Measurements from ENCODE around the gene ATP6V1E1.

Gene ATP6V1E1

DNA sequence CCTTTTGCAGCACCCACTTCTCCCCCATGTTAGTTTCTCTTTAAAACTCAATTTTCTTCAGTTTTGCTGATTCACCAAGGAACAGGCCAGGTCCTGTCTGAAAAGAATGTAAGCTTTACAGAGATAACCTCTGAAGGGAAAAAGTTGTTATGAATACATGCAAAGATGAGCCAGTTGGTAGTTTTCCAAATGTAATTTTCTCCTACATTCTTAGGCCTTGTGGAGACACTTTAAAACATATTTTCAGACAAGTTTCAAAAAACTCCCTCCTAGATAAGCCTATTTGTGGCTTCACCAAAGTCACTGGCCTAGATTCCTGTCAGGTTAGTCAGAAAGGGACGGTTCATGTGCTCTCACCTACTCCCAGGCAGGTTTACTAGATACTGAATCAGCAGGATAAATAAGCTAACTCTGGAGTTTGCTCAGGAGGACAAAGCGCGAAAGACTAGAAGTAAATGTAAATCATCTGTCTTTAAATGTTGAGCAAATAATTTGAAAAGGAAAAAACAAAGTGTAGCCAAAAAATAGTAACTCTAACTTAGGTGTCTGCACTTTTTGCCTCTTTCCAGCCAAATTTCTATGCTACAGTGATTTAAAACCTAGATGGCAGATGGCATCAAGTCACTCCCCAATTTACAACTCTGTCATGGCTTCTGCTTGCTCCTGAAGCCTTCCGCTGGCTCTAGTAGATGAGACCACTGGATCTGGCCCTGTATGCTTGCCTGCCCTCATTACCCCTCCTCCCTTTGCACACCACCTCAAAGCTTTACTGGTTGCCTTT lies 4.9 kb upstream of the ATP6V1E1 start:
- DNase-seq, result no peak

DNA sequence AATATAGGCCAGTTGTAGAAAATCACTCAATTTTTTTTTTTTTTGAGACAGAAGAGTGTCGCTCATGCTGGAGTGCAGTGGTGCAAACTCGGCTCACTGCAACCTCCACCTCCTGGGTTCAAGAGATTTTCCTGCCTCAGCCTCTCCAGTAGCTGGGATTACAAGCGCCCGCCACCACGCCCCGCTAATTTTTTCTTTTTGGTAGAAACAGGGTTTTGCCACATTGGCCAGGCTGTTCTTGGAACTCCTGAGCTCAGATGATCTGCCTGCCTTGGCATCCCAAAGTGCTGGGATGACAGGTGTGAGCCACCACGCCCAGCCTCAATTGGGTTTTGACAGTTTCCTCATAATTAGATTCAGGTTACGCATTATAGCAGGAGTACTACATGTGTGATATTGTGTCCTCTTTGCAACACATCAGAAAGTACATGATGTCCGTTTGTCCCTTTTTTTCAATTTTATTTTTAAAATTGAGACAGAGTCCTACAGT lies 2.6 kb upstream of the ATP6V1E1 start:
- DNase-seq, result no peak

DNA sequence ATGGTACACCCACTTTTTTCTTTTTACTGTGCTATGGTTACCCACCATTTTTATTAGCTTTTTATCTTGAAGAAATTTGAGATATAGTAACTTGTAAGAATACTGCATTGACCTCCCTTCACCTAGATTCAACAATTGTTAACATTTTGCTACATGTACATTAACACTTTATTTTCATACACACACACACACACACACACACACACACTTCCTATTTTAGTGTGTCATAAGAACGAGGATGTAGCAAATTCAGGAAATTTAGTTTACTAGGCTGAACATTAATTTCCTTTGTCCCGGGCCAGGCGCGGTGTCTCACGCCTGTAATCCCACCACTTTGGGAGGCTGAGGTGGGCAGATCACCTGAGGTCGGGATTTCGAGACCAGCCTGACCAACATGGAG lies 1.1 kb upstream of the ATP6V1E1 start:
- DNase-seq, result no peak

DNA sequence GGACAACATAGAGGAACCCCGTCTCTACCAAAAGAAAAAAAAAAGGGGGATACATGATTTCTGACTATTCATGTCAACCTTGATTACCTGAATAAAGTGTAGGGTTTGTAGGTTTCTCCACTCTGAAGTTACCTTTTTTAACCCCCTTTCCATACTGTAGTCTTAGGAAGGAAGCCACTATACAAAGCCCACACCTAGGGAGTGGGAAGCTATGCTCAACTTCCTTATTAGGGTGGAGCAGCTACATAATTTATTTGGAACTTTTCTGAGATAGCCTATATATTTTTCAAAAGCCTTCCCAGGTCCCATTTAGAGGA lies 582 bp upstream of the ATP6V1E1 start:
- no peak for DNase-seq

DNA sequence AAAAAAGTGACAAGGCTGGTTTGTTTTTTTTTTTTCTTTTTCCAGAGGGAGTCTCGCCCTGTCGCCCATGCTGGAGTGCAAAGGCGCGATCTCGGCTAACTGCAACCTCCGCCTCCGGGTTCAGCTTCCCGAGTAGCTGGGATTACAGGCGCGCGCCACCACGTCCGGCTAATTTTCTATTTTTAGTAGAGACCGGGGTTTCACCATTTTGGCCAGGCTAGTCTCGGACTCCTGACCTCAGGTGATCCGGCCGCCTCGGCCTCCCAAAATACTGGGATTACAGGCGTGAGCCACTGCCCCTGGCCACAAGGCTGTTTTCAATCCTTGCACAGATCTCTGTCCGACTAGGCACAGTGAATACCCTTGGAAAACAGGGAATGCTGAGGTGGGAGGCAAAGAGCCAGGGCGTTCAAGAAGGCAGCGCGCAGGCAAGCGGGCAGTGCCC lies 566 bp downstream of the ATP6V1E1 start:
- DNase-seq, result no peak

DNA sequence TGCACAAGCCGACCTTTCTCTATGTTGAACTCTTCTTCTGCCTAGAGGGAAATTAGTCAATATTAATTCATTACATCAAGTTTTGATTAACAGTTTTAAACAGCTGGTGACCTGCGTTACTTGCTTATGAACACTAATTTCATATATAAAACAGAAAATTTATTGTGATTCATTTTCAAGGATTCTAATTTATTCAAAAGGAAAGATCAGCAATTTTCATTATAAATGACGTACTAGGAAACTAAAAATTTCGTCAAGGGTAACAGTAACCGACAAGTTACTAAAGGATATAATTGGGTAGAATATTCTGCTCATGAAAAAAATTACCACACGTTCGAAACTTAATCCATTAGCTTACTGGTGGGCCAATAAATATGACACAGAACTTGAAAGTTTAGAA lies 15.3 kb downstream of the ATP6V1E1 start:
- DNase-seq, result no peak

DNA sequence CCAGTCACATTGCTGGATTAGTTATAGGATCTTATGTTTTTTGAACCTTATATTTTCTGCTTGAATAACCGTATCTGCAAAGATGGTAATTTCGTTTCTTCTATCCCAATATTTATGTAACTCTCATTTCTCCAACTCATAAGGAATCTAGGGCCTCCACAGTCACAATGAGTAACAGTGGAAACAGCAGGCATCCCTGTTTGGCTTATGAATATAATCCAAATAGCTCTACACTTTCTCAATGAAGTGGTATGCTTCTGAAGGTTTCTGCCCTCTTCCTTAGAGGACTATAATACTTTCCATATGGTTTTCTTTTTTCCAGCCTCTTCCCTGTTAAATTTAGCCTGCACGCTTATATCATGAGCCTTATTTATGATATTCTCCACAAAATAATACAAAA lies 16.5 kb downstream of the ATP6V1E1 start:
- DNase-seq, result no peak

DNA sequence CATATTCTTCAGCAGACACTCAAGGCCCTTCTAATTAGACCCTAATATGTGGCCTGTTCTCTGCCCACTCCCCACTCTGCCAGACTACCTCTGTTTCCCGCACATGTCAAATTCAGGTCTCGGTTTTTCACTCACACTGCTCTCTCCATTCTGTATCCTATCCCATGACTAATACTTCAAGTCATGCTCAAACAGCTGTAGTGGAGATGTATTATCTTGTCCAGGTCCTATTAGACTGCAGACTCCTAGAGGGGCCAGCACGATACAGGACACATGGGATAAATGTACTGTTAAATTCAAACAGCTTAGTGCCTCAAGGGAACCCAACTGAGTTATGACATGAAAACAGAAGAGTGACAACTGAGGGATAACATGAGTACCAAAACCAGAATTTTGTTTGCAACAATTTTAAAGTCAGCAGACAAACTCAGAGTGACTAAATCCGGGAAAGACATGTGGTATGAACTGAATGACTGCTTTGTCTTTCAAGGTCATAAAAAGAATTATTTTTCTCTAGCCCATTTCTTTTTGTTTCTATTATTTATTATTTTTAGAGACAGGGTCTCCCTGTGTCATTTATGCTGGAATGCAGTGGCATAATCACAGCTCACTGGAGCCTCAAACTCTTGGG lies 20.5 kb downstream of the ATP6V1E1 start:
- no peak for DNase-seq

DNA sequence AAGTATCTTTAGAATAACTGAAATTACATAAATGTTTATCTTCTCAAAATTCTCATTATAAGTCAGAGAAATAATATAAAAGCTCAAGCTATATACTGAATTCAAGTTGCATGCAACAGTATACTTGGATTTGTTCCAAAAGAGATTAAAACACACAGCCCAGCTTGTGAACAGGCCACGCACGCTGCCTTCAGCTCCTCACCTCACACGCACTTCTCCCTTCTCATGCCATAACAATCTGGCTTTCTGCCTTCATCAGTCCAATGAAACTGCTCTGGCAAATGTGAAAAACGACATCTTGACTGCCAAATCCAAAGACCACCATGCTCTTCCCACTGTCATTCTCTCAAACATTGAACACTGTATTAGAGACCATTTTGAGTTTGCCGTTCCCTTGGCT lies 22.1 kb downstream of the ATP6V1E1 start:
- peak; percentile 6 for DNase-seq

DNA sequence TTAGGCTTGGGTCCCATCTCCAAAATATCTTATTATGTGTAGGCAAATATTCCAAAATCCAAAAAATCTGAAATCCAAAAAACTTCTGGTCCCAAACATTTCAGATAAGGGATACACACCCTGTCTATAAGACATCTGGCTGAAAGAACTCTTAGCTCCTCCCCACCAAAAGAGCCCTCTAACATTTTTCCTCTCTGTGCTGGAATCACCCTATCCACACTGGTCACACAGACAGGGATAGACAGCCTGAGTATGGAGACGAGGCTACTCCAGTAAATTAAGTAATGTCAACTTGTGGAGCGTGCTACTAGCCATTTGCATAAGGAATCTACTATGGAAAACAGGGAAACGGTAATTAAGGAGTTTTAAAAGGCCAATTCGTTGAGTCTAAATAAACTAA lies 24.9 kb downstream of the ATP6V1E1 start:
- no peak for DNase-seq

DNA sequence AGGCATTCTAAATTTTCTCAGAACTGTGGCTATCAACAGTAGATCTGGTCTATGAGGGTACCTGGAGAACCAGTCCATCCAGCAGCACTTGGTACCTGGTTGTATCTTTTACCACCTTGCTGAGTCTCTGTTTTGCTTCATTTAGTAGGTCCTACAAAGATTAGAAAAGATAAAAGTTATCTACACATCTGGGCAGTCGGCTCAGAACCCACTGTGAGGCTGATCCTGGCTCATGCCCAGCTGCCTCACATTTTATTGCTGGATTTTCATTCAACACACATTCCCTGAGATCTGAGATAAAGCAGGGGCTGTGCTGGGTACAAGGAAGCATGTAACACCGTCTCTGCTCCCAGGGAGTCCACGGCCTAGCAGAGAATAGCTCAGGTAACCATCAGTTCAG lies 27.5 kb downstream of the ATP6V1E1 start:
- DNase-seq, result no peak

DNA sequence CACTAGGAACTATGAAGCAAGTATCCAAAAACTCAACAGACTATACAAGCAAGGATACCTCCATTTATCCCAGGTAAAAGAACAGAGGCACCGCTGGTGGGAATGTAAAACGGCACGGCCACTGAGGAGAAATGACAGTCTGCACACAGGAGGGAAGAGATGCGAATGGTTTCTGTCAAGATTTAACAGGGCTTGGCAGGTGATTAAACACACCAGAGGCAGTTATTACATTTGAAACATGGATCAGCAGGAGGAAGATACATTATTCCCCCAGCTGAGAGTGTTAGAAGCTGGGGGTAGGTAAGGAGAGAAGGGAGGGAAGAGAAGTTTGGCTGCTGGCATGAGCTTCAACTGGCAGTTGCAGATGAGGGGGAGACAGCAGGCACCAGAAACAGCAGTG lies 30.2 kb downstream of the ATP6V1E1 start:
- DNase-seq, result no peak

DNA sequence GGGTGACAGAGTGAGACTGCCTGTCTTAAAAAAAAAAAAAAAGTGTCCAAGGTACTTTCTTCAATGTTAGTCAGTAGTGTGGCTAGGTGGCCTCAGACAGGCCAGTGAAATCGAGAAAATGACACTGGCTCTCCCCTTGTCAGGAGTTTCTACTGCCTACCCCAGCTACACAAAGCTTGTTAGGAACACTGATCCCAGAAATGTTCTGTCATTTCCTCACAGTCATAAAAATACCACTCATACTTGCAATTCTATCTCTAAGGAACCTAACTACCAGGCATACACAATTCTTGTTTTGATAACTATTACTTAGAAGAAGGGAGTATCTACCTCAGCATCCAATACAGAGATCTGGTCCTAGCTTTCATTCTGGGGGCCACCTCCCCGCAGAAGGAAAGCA lies 31.3 kb downstream of the ATP6V1E1 start:
- DNase-seq, result no peak

DNA sequence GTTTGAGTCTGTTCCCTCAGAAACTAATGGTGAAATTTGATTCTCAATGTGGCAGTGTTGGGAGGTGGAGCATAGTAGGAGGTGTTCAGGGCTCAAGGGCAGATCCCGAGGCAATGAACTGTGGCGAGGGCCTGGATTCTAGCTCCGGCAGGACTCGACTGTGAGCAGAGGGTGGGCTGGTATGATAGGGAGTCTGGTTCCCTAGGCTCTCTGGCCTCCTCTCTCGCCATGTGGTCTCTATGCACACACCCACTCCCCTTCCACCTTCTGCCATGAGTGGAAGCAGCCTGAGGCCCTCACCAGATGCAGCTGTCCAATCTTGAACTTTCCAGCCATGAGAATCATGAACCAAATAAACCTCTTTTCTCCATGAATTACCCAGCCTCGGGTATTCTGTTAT lies 32.3 kb downstream of the ATP6V1E1 start:
- DNase-seq, result no peak

DNA sequence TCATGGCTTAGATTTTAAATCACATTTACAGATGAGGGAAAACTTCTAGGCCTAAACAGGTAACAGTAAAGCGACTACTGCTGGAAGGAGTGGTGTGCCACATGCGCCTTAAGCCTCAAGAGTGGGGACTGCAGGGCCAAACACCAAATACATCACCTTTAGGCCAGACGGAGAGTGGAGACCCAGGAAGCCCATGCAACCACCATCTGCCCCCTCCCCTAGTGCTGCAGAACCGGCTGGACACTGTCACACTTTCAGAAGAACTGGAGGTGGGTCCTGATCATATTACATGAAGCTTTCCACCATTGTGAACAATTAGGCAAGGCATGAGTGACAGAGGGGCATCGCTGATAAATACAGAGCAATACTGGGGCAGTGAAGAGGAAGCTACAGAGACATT lies 36.3 kb downstream of the ATP6V1E1 start:
- DNase-seq, result no peak

DNA sequence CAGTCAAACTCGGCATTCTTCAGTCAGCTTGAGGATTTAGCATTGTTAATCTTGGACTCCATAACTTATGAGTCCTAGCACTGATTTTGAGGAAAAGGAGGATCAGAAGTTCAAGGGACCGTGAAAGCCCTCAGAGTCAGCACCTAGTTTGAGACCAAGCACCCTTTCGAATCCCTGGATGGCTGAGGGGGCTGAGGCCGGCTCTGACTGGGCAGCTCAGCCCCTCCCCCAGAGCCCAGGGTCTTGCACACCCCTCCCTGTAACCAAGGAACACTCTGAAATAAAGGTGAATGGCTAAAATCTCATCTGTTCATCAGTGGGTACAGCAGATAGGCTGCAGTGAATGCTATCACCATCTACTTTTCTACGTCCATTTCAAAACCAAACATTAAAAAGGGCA lies 38.0 kb downstream of the ATP6V1E1 start:
- DNase-seq, result no peak

DNA sequence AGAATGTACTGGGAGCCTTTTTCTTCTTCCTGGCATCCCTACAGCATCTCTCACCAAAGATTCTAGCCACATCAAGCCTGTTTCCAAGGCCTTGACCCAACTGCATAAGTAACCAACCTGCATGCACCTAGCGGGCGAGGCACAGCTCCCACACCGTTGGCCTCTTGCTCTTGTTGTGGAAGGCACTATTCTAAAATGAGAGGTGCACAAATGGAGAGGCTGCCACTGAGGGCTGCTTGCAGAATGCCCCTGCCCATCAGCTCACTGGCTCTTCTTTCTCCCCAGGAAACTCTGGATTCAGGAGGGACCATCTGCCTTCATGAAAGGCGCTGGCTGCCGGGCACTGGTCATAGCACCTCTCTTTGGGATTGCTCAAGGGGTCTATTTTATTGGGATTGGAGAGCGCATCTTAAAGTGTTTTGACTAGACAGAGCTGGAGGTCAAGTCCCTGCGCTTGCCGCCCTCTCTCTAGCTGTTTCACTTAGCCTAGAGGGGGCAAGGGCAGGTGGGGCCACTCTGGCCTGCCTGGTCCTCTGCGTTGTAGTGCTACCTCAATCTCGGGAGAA lies 38.7 kb downstream of the ATP6V1E1 start:
- DNase-seq, result no peak

DNA sequence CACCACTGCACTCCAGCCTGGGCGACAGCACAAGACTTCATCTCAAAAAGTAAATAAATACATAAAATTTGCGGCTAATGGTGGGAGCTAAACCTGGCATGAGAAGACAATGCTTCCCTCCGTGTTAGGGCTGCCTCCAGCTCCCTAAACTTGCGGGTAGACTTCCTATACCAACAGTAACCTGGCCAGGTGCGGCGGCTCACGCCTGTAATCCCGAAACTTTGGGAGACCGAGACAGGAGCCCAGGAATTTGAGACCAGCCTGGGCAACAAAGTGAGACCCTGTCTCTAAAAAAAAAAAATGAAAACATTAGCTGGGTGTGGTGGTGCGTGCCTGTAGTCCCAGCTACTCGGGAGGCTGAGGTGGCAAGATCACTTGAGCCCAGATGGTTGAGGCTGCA lies 39.9 kb downstream of the ATP6V1E1 start:
- no peak for DNase-seq

DNA sequence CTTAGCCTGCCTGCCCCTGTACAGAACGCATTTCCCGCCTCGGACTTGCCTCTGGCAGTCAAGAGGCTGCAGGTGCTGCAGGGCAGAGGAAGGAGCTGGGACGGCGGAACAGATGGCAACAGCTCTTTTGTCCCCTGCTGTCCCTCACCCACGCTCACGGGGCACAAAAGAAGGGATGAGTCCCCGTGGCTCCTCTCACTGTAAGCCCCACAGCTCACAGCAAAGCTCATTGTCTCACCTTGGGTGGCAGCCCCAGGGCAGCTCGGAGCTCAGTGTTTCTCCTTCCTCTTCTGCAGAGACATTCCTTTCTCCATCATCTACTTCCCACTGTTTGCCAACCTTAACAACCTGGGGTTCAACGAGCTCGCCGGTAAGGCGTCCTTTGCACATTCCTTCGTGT lies 40.9 kb downstream of the ATP6V1E1 start:
- DNase-seq, result no peak

DNA sequence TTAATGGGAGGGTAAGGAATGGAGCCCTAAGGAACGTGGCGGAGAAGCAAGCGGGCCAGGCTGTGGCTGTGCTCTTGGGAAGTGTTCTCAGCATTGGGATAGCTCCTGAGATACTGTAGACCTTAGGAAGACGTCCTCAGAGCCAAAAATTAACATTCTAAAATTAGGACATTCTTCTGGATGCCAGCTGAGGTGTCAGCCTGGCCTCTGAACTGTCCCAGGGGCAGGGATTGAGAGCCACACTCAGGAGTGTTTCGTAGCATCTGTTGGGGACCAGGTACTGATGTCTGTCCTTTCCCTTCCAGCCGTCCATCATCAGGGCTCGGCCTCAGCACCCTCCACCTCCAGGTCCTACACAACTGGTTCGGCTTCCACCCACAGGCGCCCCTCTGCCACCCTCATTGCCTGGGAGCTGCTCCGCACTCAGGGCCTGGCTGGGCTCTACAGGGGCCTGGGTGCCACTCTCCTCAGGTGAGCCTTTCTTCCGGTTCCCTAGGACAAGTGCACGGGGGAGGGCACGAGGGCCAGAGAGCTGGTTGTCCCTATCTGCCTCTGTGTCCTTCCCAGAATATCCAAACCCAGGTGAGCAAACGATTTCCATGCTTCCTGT lies 41.6 kb downstream of the ATP6V1E1 start:
- DNase-seq, result no peak

DNA sequence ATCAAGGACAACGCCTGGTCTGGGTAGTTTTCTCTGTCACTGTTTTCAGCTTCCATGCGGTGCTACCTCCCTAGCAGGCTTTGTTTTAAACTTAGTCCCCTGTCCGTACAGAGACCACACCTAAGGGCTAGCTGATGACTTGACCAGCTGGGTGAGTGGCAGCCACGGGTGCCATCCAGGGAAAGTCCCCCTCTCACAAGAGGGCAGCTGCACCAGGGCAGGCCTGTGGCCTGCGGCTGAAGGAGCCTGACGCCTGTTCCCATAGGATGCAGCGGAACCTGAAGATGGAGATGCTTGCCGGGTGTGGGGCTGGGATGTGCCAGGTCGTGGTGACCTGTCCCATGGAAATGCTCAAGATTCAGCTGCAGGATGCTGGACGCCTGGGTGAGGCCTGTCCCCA lies 45.4 kb downstream of the ATP6V1E1 start:
- DNase-seq, result no peak

DNA sequence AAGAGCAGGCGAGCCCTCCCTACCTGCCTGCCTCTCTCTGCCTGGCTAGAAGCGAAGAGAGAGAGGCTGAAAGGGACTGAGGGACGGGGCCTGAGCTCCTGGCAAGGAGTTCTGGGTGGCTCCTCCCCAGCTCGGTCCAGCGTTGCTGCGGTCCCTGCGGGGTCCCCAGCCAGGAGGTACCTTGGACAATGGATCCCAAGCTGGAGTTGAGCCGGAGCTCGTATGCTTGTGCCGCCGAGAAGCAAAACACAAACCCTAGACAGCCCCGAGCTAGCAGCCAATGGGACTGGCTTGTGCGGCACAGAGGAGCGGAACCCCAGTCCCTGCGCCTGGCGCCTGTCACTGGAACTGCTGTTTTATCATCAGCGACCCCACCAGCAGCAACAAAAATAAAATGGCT lies 46.9 kb downstream of the ATP6V1E1 start:
- no peak for DNase-seq

DNA sequence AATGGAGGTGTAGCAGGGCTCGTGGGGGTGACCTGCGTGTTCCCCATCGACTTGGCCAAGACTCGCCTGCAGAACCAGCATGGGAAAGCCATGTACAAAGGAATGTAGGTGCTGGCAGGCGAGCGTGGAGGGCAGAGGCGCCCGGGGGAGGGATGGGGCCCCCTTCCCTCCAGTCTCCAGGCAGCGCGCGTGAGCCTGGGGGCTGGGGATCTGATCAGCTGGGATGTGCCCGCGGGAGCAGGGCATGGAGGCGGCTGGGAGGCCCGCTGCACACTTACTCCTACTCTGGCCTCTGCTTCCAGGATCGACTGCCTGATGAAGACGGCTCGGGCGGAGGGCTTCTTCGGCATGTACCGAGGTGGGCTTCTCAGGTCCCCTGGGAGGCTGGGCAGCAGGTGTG lies 47.5 kb downstream of the ATP6V1E1 start:
- no peak for DNase-seq

DNA sequence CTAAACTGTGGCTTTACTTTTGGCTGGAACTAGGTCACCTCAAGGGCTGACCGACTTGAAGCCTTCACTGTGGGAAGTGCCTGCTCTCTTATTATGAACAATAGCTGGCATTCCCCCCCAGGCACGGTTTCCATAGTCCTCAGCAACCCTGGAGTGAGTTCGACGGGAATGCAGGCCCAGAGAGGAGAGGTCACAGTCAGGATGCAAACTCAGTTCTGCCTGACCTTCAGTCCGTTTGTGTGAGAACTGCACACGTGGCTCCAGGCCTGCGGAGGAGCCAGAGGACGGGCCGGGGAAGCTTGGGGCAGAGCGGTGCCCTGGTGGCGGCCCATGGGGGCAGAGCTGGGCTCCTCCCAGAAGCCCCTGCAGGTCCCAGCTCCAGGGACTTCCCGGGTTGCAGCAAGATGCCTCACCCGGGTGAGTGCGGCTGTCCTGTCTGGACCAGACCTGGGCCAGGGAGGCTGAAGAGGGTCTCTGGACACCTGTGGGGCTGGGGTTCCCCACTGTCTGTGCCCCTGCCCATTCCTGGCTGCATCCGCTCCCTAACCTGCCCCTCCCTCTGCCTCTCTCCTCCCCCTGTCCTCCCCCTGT lies 48.0 kb downstream of the ATP6V1E1 start:
- DNase-seq, result no peak

Data from NCI-H1694 (cell line).